ENCODE results near the gene LAPTM5. TPM values are rescaled to one million over a fixed set of nuclear protein-coding genes. Genes with fewer than 3 reads are reported as not detected.

The LAPTM5 gene
- total RNA-seq: 10 to 100 TPM in 3 of 4 donors, 1 to 10 TPM in 1; 8.7 to 21.5 (median 15.6) TPM

GRCh38 chr1:30757352-30758120, at the start of gene LAPTM5:
Gene LAPTM5 (minus strand): TSS chr1:30757774. CDS start chr1:30757745, 29 bp downstream.
- TF ChIP-seq POLR2A (IDR thresholded peaks at IDR 0.05) (no peak), CTCF (IDR thresholded peaks at IDR 0.05) (no peak)
- intact Hi-C loops (cut with DNase I; ENCODE audit: low total_unique reads): no loop called here
- peak within 1 kb of the TSS; percentile 20 for H3K4me3 ChIP-seq (ENCODE audit: low read depth, poor library complexity, severe bottlenecking)
- WGBS, 2 donors: 65 to 71% methylated on average over 21 of the region's 21 CpGs
- DNase-seq (ENCODE audit: low spot score in 2 of 2): peak; percentile 55 to 92

- H3K4me3 ChIP-seq (ENCODE audit: low read depth, poor library complexity, severe bottlenecking): no peak overlapping the region
- TF ChIP-seq CTCF (IDR thresholded peaks at IDR 0.05) (no peak), POLR2A (IDR thresholded peaks at IDR 0.05) (no peak)
- DNase-seq (ENCODE audit: low spot score in 2 of 2): no peak
- 63 to 67% methylated on average over 19 to 23 of the region's 24 CpGs for WGBS, 2 donors
- intact Hi-C loops (cut with DNase I; ENCODE audit: low total_unique reads): no loop called here
These were observed 49.1 kb upstream of the LAPTM5 start for GRCh38 chr1:30806381-30807317.

- TF ChIP-seq POLR2A (IDR thresholded peaks at IDR 0.05): no peak
- TF ChIP-seq CTCF (IDR thresholded peaks at IDR 0.05): no peak
- H3K4me3 ChIP-seq (ENCODE audit: low read depth, poor library complexity, severe bottlenecking): no peak overlapping the region
- WGBS, 2 donors: 71 to 74% methylated on average over 10 to 11 of the region's 11 CpGs
- no peak for DNase-seq (ENCODE audit: low spot score in 2 of 2)
- intact Hi-C loops (cut with DNase I; ENCODE audit: low total_unique reads): no loop called here
These were observed 47.9 kb upstream of the LAPTM5 start for GRCh38 chr1:30805304-30806003.

GRCh38 chr1:30804822-30805221, 47.2 kb upstream of the LAPTM5 start:
- H3K4me3 ChIP-seq (ENCODE audit: low read depth, poor library complexity, severe bottlenecking): no peak overlapping the region
- WGBS, 2 donors: 73 to 81% methylated on average over 5 of the region's 5 CpGs
- TF ChIP-seq POLR2A (IDR thresholded peaks at IDR 0.05) (no peak), CTCF (IDR thresholded peaks at IDR 0.05) (no peak)
- no peak for DNase-seq (ENCODE audit: low spot score in 2 of 2)
- intact Hi-C loops (cut with DNase I; ENCODE audit: low total_unique reads): no loop called here

GRCh38 chr1:30804352-30804751, 46.8 kb upstream of the LAPTM5 start:
- no peak for DNase-seq (ENCODE audit: low spot score in 2 of 2)
- intact Hi-C loops (cut with DNase I; ENCODE audit: low total_unique reads): no loop called here
- TF ChIP-seq POLR2A (IDR thresholded peaks at IDR 0.05) (no peak), CTCF (IDR thresholded peaks at IDR 0.05) (no peak)
- no peak overlapping the region for H3K4me3 ChIP-seq (ENCODE audit: low read depth, poor library complexity, severe bottlenecking)
- 87 to 90% methylated on average over 7 of the region's 7 CpGs for WGBS, 2 donors
